Neural progenitor cell (in vitro differentiated cells): ENCODE measurements around the gene CFAP221.

ENCODE experiments used
- EZH2 ChIP-seq: fragments of 200-600 bp; sonication (generic); IDR thresholded peaks from 2 replicates; pipeline ENCODE4 v1.6.1; 2017; ENCODE audit warnings: antibody characterized with exemption, mild to moderate bottlenecking, moderate library complexity
- EZH2phosphoT487 ChIP-seq: fragments of 200-600 bp; sonication (generic); IDR thresholded peaks from 2 replicates; pipeline ENCODE4 v1.6.1; 2017; ENCODE audit warnings: antibody characterized with exemption
- TF ChIP-seq, protein P1 (sequence below): fragments of 200-600 bp; sonication (generic); IDR thresholded peaks from 2 replicates; pipeline ENCODE4 v1.5.1; 2017; ENCODE audit warnings: antibody characterized with exemption, mild to moderate bottlenecking

DNA sequence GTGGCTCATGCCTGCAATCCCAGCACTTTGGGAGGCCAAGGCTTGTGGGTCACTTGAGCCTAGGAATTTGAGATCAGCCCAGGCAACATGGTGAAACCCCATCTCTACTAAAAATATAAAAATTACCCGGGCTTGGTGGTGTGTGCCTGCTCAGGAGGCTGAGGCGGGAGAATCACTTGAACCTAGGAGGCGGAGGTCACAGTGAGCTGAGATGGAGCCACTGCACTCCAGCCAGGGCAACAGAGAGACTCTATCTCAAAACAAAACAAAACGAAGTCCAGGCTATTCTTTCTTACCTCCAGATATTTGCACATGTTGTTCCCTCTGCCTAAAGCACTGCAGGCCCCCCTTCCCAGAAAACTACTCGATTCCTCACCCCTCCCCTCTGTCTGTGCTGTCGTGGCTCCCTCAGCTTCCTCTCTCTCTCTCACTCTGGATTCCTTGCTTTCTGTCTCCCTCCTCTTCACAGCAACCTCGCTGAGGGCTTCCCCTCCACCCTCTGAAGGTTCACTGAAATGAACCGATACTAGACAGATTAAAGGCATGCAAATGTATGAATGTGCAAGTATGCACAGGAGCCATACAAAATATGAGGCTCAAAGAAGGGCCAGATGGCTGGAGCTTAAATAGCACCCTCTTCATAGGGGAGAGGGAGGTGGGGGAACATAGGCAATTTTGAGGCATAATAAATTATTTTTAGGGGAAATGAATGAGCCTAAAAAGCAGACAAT lies 153.2 kb downstream of the CFAP221 start:
- TF ChIP-seq, protein P1, sequence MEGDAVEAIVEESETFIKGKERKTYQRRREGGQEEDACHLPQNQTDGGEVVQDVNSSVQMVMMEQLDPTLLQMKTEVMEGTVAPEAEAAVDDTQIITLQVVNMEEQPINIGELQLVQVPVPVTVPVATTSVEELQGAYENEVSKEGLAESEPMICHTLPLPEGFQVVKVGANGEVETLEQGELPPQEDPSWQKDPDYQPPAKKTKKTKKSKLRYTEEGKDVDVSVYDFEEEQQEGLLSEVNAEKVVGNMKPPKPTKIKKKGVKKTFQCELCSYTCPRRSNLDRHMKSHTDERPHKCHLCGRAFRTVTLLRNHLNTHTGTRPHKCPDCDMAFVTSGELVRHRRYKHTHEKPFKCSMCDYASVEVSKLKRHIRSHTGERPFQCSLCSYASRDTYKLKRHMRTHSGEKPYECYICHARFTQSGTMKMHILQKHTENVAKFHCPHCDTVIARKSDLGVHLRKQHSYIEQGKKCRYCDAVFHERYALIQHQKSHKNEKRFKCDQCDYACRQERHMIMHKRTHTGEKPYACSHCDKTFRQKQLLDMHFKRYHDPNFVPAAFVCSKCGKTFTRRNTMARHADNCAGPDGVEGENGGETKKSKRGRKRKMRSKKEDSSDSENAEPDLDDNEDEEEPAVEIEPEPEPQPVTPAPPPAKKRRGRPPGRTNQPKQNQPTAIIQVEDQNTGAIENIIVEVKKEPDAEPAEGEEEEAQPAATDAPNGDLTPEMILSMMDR = no peak
- TF ChIP-seq EZH2phosphoT487 (no peak), EZH2 (no peak)
